Common myeloid progenitor, CD34-positive (primary cell): ENCODE measurements around the gene LONRF2.

Source experiments
- CTCF ChIA-PET: fragments of 350-600 bp; sonication (Branson Sonifier 250); formaldehyde crosslinking; loops from one replicate; lab custom pipeline; 2021; ENCODE audit warnings: antibody characterized with exemption; lab: Charles Lee
- POLR2A ChIA-PET: fragments of 350-600 bp; sonication (Branson Sonifier 250); formaldehyde crosslinking; loops from one replicate; lab custom pipeline; 2021; ENCODE audit warnings: antibody characterized with exemption; lab: Charles Lee
- DNase-seq, 3 donors: peaks; one replicate each; pipeline versions ENCODE4 v3.0.0 to v3.0.0-alpha.2; 2013
- H3K27ac ChIP-seq, 2 experiments: 1 replicate in 1 of 2; 2 replicates in 1 of 2; pipeline ENCODE4 v1.7.0; 2013; ENCODE audit warnings: inconsistent platforms in 2 of 2, low read length in 2 of 2, mild to moderate bottlenecking in 2 of 2, low read depth in 1 of 2, moderate library complexity in 1 of 2; ENCODE audit not compliant: severe bottlenecking in 2 of 2, insufficient read depth in 1 of 2, poor library complexity in 1 of 2
- H3K27me3 ChIP-seq, 5 experiments: replicated peaks in 2 of 5; 1 replicate in 3 of 5; 2 replicates in 2 of 5; pipeline versions ENCODE4 v1.6.1 to v1.7.0; 2013; ENCODE audit warnings: low read length in 4 of 5, mild to moderate bottlenecking in 2 of 5, moderate library complexity in 2 of 5, inconsistent platforms in 1 of 5; ENCODE audit not compliant: insufficient read depth in 5 of 5, control insufficient read depth in 4 of 5
- H3K36me3 ChIP-seq, 4 experiments: 1 replicate in 2 of 4; 2 replicates in 2 of 4; pipeline versions ENCODE4 v1.6.1 to v1.7.0; 2013; ENCODE audit warnings: low read length in 3 of 4, control low read depth in 1 of 4, mild to moderate bottlenecking in 1 of 4; ENCODE audit not compliant: control insufficient read depth in 4 of 4, insufficient read depth in 4 of 4
- H3K4me1 ChIP-seq, 4 experiments: 1 replicate in 3 of 4; 2 replicates in 1 of 4; pipeline versions ENCODE4 v1.6.1 to v1.7.1; 2013; ENCODE audit warnings: low read length in 3 of 4, mild to moderate bottlenecking in 3 of 4, control low read depth in 1 of 4, inconsistent platforms in 1 of 4, moderate library complexity in 1 of 4; ENCODE audit not compliant: control insufficient read depth in 4 of 4, insufficient read depth in 4 of 4; ENCODE audit errors: control extremely low read depth in 1 of 4
- H3K4me3 ChIP-seq, 7 experiments: 1 replicate in 4 of 7; 2 replicates in 3 of 7; pipeline versions ENCODE4 v1.5.1 to v1.7.0; 2013; ENCODE audit warnings: mild to moderate bottlenecking in 7 of 7, low read length in 6 of 7, moderate library complexity in 6 of 7, inconsistent platforms in 2 of 7, low read depth in 2 of 7, control low read depth in 1 of 7; ENCODE audit not compliant: insufficient read depth in 4 of 7, control insufficient read depth in 1 of 7; ENCODE audit errors: extremely low read depth in 1 of 7
- H3K9me3 ChIP-seq, 5 experiments: 1 replicate in 4 of 5; 2 replicates in 1 of 5; pipeline versions ENCODE4 v1.6.1 to v1.7.1; 2013; ENCODE audit warnings: low read length in 4 of 5, mild to moderate bottlenecking in 2 of 5, inconsistent platforms in 1 of 5, low read depth in 1 of 5, moderate library complexity in 1 of 5; ENCODE audit not compliant: control insufficient read depth in 4 of 5, insufficient read depth in 2 of 5; ENCODE audit errors: control extremely low read depth in 1 of 5
- WGBS: methylation state at CpG from one replicate; pipeline ENCODE4 v1.1.5; 2013; ENCODE audit not compliant: insufficient coverage; 5-methylcytosine and 5-hydroxymethylcytosine counted together

LONRF2 gene

GRCh38 chr2:100241236-100241635 is 81.1 kb downstream of the LONRF2 start:
- H3K9me3 ChIP-seq: no peaks in the 10 kb centered on the region
- POLR2A ChIA-PET: no interaction called here
- H3K36me3 ChIP-seq: no peaks in the 10 kb centered on the region
- no peaks in the 10 kb centered on the region for H3K27me3 ChIP-seq
- peaks cover under 1 to 6% (median 2%) of the 10 kb centered on the region in 4 experiments for H3K4me1 ChIP-seq
- H3K27ac ChIP-seq: no peak overlapping the region
- no peak overlapping the region for H3K4me3 ChIP-seq
- CTCF ChIA-PET: interaction anchor here (1.1 to 2.8 kb wide), 11 partner anchors 12 to 682 kb away, joined by 3 to 16 read pairs (median 7); no protein-coding TSS in a partner anchor
- WGBS: 100% methylated on average over 6 of the region's 6 CpGs
- DNase-seq: no peak

GRCh38 chr2:100240386-100240785 is 81.9 kb downstream of the LONRF2 start:
- no peaks in the 10 kb centered on the region for H3K27me3 ChIP-seq
- H3K9me3 ChIP-seq: no peaks in the 10 kb centered on the region
- ChIA-PET POLR2A (no interaction called here), CTCF (interaction anchor here (1.2 to 2.8 kb wide), 8 partner anchors 11 to 681 kb away, joined by 3 to 16 read pairs (median 7); no protein-coding TSS in a partner anchor)
- peaks cover 9 to 14% (median 10%) of the 10 kb centered on the region in 4 experiments for H3K4me1 ChIP-seq
- DNase-seq: no peak
- no peaks in the 10 kb centered on the region for H3K36me3 ChIP-seq
- no peak overlapping the region for H3K4me3 ChIP-seq
- no peak overlapping the region for H3K27ac ChIP-seq
- 100% methylated on average over 10 of the region's 10 CpGs for WGBS

- Histone ChIP-seq H3K4me3 (no peak overlapping the region), H3K9me3 (no peaks in the 10 kb centered on the region), H3K36me3 (no peaks in the 10 kb centered on the region), H3K27me3 (no peaks in the 10 kb centered on the region), H3K27ac (no peak overlapping the region), H3K4me1 (peaks cover 9 to 21% (median 17%) of the 10 kb centered on the region in 4 experiments)
- POLR2A ChIA-PET: no interaction called here
- CTCF ChIA-PET: interaction anchor here (2.8 kb wide), 2 partner anchors 10 to 514 kb away, joined by 11 read pairs; no protein-coding TSS in a partner anchor
- WGBS: 100% methylated on average over 8 of the region's 12 CpGs
- no peak for DNase-seq
These were observed 82.7 kb downstream of the LONRF2 start for GRCh38 chr2:100239486-100240210.

- Histone ChIP-seq H3K4me1 (peaks cover 9 to 24% (median 18%) of the 10 kb centered on the region in 4 experiments), H3K36me3 (no peaks in the 10 kb centered on the region), H3K27me3 (no peaks in the 10 kb centered on the region), H3K27ac (no peak overlapping the region), H3K4me3 (no peak overlapping the region), H3K9me3 (no peaks in the 10 kb centered on the region)
- ChIA-PET POLR2A (no interaction called here), CTCF (interaction anchor here (1.0 kb wide), 1 partner anchor 24 kb away, joined by 3 read pairs; no protein-coding TSS in a partner anchor)
- 98% methylated on average over 5 of the region's 8 CpGs for WGBS
- DNase-seq: no peak
These were observed 83.8 kb downstream of the LONRF2 start for GRCh38 chr2:100238471-100238870.

- ChIA-PET POLR2A (no interaction called here), CTCF (interaction anchor here (1.0 kb wide), 1 partner anchor 25 kb away, joined by 3 read pairs; no protein-coding TSS in a partner anchor)
- Histone ChIP-seq H3K4me3 (no peak overlapping the region), H3K9me3 (no peaks in the 10 kb centered on the region), H3K4me1 (peaks cover 9 to 24% (median 18%) of the 10 kb centered on the region in 4 experiments), H3K36me3 (no peaks in the 10 kb centered on the region), H3K27ac (no peak overlapping the region), H3K27me3 (no peaks in the 10 kb centered on the region)
- DNase-seq: peak in 1 of 3 donors; percentile 36
- 100% methylated on average over 3 of the region's 8 CpGs for WGBS
These were observed 84.5 kb downstream of the LONRF2 start for GRCh38 chr2:100237770-100238169.

- Histone ChIP-seq H3K9me3 (no peaks in the 10 kb centered on the region), H3K4me1 (peaks cover 9 to 24% (median 18%) of the 10 kb centered on the region in 4 experiments), H3K4me3 (no peak overlapping the region), H3K27ac (no peak overlapping the region), H3K27me3 (no peaks in the 10 kb centered on the region), H3K36me3 (no peaks in the 10 kb centered on the region)
- WGBS: 97% methylated on average over 9 of the region's 10 CpGs
- no peak for DNase-seq
- ChIA-PET CTCF (no interaction called here), POLR2A (no interaction called here)
These were observed 85.1 kb downstream of the LONRF2 start for GRCh38 chr2:100237163-100237562.

- Histone ChIP-seq H3K4me3 (no peak overlapping the region), H3K36me3 (no peaks in the 10 kb centered on the region), H3K27ac (no peak overlapping the region), H3K9me3 (no peaks in the 10 kb centered on the region), H3K4me1 (peaks cover 9 to 24% (median 18%) of the 10 kb centered on the region in 4 experiments), H3K27me3 (no peaks in the 10 kb centered on the region)
- no peak for DNase-seq
- CTCF ChIA-PET: interaction anchor here (1.4 to 2.9 kb wide), 4 partner anchors 10 to 180 kb away, joined by 4 to 12 read pairs (median 6); no protein-coding TSS in a partner anchor
- WGBS: 98% methylated on average over 4 of the region's 6 CpGs
- POLR2A ChIA-PET: no interaction called here
These were observed 86.1 kb downstream of the LONRF2 start for GRCh38 chr2:100236166-100236565.
